ENCODE results near the gene CAPS2. TPM values are rescaled to one million over a fixed set of nuclear protein-coding genes. Genes with fewer than 3 reads are reported as not detected.

Gene CAPS2
- total RNA-seq, 4 donors from 2014 or later: 3.4 to 24.3 (median 8.7) TPM

DNA sequence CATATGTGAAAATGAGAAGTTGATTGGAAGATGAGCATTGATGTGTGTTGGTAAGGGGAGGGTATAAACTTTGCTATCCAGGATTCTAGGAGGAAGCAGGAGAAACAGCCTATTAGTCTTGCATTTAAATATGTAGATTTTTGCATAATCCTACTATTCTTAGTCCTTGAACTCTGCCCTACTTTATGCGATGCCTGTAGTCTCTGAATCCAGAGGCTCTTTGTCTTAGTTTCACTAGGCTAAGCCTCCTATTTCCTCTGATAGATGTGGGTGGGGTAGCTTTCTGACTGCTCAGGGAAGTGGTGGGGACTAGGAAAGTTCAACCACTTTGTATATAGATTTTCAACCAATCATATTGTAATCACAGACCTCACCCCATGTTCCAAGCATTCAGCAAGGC is 71.0 kb downstream of the CAPS2 start:
- ATAC-seq (ENCODE audit: low FRiP score) (no peak), DNase-seq (ENCODE audit: low spot score) (no peak)
- TF ChIP-seq, protein P1, sequence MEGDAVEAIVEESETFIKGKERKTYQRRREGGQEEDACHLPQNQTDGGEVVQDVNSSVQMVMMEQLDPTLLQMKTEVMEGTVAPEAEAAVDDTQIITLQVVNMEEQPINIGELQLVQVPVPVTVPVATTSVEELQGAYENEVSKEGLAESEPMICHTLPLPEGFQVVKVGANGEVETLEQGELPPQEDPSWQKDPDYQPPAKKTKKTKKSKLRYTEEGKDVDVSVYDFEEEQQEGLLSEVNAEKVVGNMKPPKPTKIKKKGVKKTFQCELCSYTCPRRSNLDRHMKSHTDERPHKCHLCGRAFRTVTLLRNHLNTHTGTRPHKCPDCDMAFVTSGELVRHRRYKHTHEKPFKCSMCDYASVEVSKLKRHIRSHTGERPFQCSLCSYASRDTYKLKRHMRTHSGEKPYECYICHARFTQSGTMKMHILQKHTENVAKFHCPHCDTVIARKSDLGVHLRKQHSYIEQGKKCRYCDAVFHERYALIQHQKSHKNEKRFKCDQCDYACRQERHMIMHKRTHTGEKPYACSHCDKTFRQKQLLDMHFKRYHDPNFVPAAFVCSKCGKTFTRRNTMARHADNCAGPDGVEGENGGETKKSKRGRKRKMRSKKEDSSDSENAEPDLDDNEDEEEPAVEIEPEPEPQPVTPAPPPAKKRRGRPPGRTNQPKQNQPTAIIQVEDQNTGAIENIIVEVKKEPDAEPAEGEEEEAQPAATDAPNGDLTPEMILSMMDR (IDR thresholded peaks at IDR 0.05): no peak

DNA sequence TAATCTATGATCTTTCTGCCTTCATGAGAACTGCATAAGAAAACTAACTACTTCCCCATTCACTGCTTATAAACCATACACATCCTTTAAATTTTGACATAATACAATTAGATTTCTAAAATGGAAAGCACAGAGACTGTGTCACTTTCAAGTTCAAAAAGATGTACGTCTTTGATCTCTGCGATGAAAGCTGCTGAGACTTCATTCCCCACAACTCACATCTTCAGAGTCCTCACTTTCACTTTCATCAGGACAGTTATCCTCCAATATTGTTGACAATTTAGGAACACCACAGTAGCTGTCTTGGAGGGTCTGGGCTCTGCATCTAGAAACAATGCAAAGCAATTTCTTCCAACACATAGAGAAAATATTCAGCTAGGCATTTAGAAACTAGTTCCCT is 72.6 kb downstream of the CAPS2 start:
- TF ChIP-seq, protein P1 (IDR thresholded peaks at IDR 0.05): no peak
- DNase-seq (ENCODE audit: low spot score) (no peak), ATAC-seq (ENCODE audit: low FRiP score) (no peak)

DNA sequence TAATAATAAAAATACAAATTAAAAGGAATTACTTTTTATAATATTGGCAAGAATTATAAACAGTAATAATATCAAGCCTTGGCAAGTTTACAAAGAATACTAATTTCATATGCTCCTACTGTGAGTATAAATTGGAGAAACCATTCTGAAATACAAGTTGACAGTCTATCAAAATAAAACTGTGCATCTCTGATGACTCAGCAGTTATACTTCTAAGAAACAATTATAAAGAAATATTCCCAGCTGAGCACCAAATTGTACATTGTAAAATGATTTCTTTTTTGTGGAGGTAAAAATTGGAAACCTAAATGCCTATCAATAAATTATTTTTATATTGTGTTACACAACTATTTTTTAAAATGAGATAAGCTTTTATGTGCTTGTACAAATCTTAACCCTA is 85.0 kb downstream of the CAPS2 start:
- DNase-seq (ENCODE audit: low spot score) (no peak), ATAC-seq (ENCODE audit: low FRiP score) (no peak)
- TF ChIP-seq, protein P1 (IDR thresholded peaks at IDR 0.05): no peak

DNA sequence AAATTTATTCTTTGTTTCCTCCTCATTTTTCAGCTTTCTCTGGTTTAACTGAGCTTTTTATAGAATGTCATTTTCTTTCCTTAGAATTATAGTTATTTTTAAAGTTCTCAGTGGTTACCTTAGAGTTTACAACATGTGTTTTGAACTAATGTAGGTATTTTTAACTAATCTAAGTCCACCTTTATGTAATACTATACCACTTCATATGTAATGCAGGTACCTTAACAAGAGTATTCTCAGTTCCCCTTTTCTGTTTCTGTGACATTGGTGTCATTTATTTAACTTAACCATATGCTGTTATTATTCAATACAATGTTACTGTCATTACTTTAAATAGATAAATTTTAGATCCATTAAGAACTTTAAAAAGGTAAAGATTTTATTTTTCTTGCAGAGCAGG is 90.1 kb downstream of the CAPS2 start:
- ATAC-seq (ENCODE audit: low FRiP score): no peak
- TF ChIP-seq, protein P1 (IDR thresholded peaks at IDR 0.05): no peak
- DNase-seq (ENCODE audit: low spot score): no peak

DNA sequence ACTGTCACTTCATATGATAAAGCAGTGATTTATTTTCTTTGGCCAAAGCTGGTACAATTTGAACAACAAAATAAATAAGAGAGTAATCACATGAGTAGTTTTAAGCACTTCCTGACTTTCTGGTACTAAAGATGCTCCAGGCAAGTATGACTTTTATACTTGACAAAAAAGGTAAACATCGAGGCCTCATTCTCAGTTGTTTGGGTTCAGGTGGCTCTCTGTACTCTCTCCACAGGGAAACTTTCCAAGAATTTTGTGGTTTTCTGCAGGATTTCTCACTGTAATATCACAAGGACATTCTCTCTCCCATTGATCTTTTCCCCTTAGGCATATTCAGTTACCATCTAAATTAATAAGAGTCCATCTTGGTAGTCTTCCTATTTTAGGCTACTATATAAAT is 93.9 kb downstream of the CAPS2 start:
- ATAC-seq (ENCODE audit: low FRiP score): no peak
- TF ChIP-seq, protein P1 (IDR thresholded peaks at IDR 0.05): no peak
- no peak for DNase-seq (ENCODE audit: low spot score)

DNA sequence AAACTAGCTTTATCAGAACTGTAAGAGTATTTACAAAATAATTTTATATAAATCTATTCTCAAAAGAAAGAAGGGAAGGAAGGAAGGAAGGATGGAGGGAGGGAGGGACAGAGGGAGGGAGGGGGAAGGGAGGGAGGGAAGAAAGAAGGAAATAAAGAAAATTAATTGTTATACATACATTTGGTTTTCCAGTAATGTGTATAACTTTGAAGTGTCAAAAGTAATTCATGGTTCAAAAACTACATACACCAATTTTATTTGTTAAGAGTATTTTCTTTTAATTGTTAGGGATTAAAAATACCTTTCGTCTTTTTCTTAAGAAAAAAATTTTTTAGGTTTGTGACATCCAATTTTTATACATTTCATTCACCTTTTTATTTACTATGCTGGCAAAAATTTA is 103.0 kb downstream of the CAPS2 start:
- ATAC-seq (ENCODE audit: low FRiP score) (no peak), DNase-seq (ENCODE audit: low spot score) (no peak)
- TF ChIP-seq, protein P1 (IDR thresholded peaks at IDR 0.05): no peak

Other genes with a start within 250 kb of the CAPS2 start
- not detected for gene KCNC2, start 120.5 kb downstream of the CAPS2 start, total RNA-seq
- gene GLIPR1L1, start 4.3 kb upstream of the CAPS2 start, total RNA-seq: not detected
- under 1 TPM in 3 of 4 donors, not detected in 1; 0.65 to 0.82 (median 0.79) TPM for gene GLIPR1L2, start 60.8 kb upstream of the CAPS2 start, total RNA-seq
- gene GLIPR1, start 150.4 kb upstream of the CAPS2 start, total RNA-seq: 10 to 100 TPM; 25.0 to 39.3 (median 32.8) TPM
- 10 to 100 TPM; 28.8 to 39.9 (median 34.3) TPM for gene KRR1, start 181.3 kb upstream of the CAPS2 start, total RNA-seq